A549 (cell line): ENCODE data around the gene MMP17.
A peak's percentile ranks its signal among the peaks of the same experiment; 100 is the strongest.

Experiments
- CTCF ChIP-seq: fragments of >200 bp; sonication (Bioruptor Twin); formaldehyde crosslinking; IDR thresholded peaks from 3 replicates; pipeline ENCODE4 v1.5.1; 2016
- PHF8 ChIP-seq: fragments of 200-600 bp; sonication (generic); IDR thresholded peaks from 2 replicates; pipeline ENCODE4 v1.6.1; 2016; ENCODE audit warnings: low read depth, mild to moderate bottlenecking, antibody characterized with exemption, moderate library complexity, borderline replicate concordance
- POLR2A ChIP-seq: IDR thresholded peaks from 2 replicates; pipeline ENCODE4 v1.6.1; 2012; ENCODE audit warnings: mild to moderate bottlenecking, low read length
- SMC3 ChIP-seq: fragments of >200 bp; sonication (Bioruptor Twin); formaldehyde crosslinking; IDR thresholded peaks from 3 replicates; pipeline ENCODE4 v1.6.1; 2018; ENCODE audit warnings: inconsistent platforms

DNA sequence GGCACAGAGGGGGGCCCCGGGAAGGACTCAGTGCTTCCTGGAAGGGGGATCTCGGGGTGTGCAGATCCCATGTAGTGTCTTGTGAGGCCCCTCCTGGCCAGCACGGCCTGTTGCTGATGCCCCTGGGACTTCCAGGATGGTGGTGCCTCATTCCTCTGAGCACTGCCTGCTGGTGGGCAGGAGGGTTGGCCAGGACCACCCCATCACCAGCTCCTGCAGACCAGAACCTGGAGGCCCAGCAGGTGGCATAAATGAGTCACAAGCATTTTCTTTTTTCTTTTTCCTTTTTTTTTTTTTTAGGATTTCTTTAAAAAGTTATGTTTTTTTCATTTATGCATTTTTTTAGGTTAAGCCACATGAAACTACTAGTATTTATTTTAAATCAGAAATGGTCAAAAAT, 8.0 kb downstream of the MMP17 start:
- peak; percentile 62 for TF ChIP-seq SMC3
- peak; percentile 52 for TF ChIP-seq CTCF
- TF ChIP-seq PHF8, result no peak
- no peak for TF ChIP-seq POLR2A
